Lung (tissue), 12 donors: Measurements from ENCODE around the gene GRIP2. TPM values are rescaled to one million over a fixed set of nuclear protein-coding genes. Genes with fewer than 3 reads are reported as not detected.

Experiments used
- ATAC-seq: fragments of 200-7000 bp; cut with Tn5 transposase; one replicate; pipeline ENCODE4 v1.9.1; 2020; ENCODE audit warnings: moderate number of reproducible peaks; ENCODE audit not compliant: insufficient read depth, low FRiP score
- DNase-seq, 3 donors: peaks; one replicate each; pipeline ENCODE4 v3.0.0-alpha.2; 2013 to 2017
- H3K27ac ChIP-seq, 2 donors: one replicate each; pipeline ENCODE4 v1.5.1; 2013; ENCODE audit warnings: mild to moderate bottlenecking in 2 of 2, moderate library complexity in 2 of 2, control low read depth in 1 of 2, inconsistent platforms in 1 of 2, low read depth in 1 of 2, low read length in 1 of 2
- H3K27me3 ChIP-seq, 3 donors: one replicate each; pipeline ENCODE4 v1.5.1; 2013; ENCODE audit warnings: low read length in 2 of 3; ENCODE audit not compliant: control insufficient read depth in 3 of 3, insufficient read depth in 3 of 3
- H3K36me3 ChIP-seq, 4 donors: one replicate each; pipeline ENCODE4 v1.5.1; 2013; ENCODE audit warnings: low read length in 4 of 4, mild to moderate bottlenecking in 1 of 4, moderate library complexity in 1 of 4; ENCODE audit not compliant: control insufficient read depth in 4 of 4, insufficient read depth in 4 of 4
- H3K4me1 ChIP-seq, 5 donors: one replicate each; pipeline ENCODE4 v1.5.1; 2013; ENCODE audit warnings: low read length in 5 of 5, mild to moderate bottlenecking in 2 of 5, moderate library complexity in 1 of 5; ENCODE audit not compliant: control insufficient read depth in 5 of 5, insufficient read depth in 5 of 5
- H3K4me3 ChIP-seq: one replicate; pipeline ENCODE4 v1.5.1; 2013; ENCODE audit warnings: mild to moderate bottlenecking, control low read depth, moderate library complexity
- H3K9ac ChIP-seq, 2 donors: one replicate each; pipeline ENCODE4 v1.5.1; 2013; ENCODE audit warnings: low read length in 2 of 2, control low read depth in 1 of 2; ENCODE audit not compliant: insufficient read depth in 1 of 2
- H3K9me3 ChIP-seq, 4 donors: one replicate each; pipeline ENCODE4 v1.5.1; 2013; ENCODE audit warnings: low read length in 3 of 4, mild to moderate bottlenecking in 1 of 4, moderate library complexity in 1 of 4; ENCODE audit not compliant: control insufficient read depth in 4 of 4, insufficient read depth in 3 of 4
- CTCF ChIP-seq: IDR thresholded peaks from 2 replicates; pipeline ENCODE4 v1.5.1; 2012; ENCODE audit warnings: mild to moderate bottlenecking; ENCODE audit errors: control extremely low read depth, extremely low read depth
- WGBS, 2 donors: extraction: QIAGEN DNeasy Blood & Tissue Kit; methylation state at CpG; one replicate each; pipeline ENCODE4 v1.1.7; 2013; 5-methylcytosine and 5-hydroxymethylcytosine counted together
- polyA plus RNA-seq, 2 donors: library from polyadenylated mRNA; stranded (reverse); fragments of 200-250 nt; gene quantifications; one replicate each; pipeline ENCODE4 v1.2.1, GENCODE V29; 2013
- total RNA-seq, 2 donors: library from RNA; depleted of rRNA in 1 of 2; stranded (reverse); fragments of >200 nt in 1 of 2; gene quantifications; one replicate each; pipeline ENCODE4 v1.2.1, GENCODE V29; 2014 to 2021
- donor health status: control.
- donor health status: control.
- donor health status: Bipolar disorder and iron deficiency.
- donor health status: healthy.
- donor health status: DM: yes; HTN: yes; CAD: no.

GRIP2 gene
- total and polyA plus RNA-seq, 4 donors, result 0.05 to 1.2 (median 0.64) TPM

GRCh38 chr3:14568269-14568668 is 28.1 kb upstream of the GRIP2 start:
- peaks cover 0 to 3% (median 0%) of the 10 kb centered on the region in 5 donors for H3K4me1 ChIP-seq
- H3K36me3 ChIP-seq, result no peaks in the 10 kb centered on the region
- 92 to 94% methylated on average over 7 of the region's 7 CpGs for WGBS, 2 donors
- peaks cover 0 to 2% (median 0%) of the 10 kb centered on the region in 4 donors for H3K9me3 ChIP-seq
- TF ChIP-seq CTCF, result no peak
- no peak for DNase-seq
- no peak overlapping the region for H3K27ac ChIP-seq
- H3K9ac ChIP-seq, result no peak overlapping the region
- no peaks in the 10 kb centered on the region for H3K27me3 ChIP-seq
- no peak overlapping the region for H3K4me3 ChIP-seq
- no peak for ATAC-seq

DNA sequence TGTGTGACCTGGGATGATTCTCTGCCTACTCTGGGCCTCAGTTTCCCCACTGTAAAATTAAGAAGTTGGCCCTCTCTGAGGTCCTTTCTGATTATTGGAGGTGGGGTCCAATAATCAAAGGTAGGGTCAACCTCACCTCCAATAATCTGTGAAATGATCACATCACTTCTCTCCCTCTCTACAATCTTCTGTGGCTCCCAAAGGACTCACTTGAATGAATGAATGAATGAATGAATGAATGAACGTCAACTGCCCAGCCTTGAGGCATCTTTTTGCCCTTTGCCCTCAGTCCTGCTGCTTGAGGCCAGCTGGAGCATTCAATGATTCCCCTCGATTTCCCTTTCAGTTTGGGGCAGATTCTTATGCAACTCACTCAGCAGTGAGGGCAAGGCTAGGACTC is 26.7 kb upstream of the GRIP2 start:
- no peak overlapping the region for H3K27ac ChIP-seq
- H3K9ac ChIP-seq, result no peak overlapping the region
- DNase-seq (no peak), ATAC-seq (no peak)
- no peak overlapping the region for H3K4me3 ChIP-seq
- peaks cover 0 to 17% (median 0%) of the 10 kb centered on the region in 5 donors for H3K4me1 ChIP-seq
- peaks cover 0 to 2% (median 0%) of the 10 kb centered on the region in 4 donors for H3K9me3 ChIP-seq
- TF ChIP-seq CTCF, result no peak
- H3K27me3 ChIP-seq, result no peaks in the 10 kb centered on the region
- no peaks in the 10 kb centered on the region for H3K36me3 ChIP-seq
- WGBS, 2 donors, result 51 to 58% methylated on average over 2 of the region's 2 CpGs

DNA sequence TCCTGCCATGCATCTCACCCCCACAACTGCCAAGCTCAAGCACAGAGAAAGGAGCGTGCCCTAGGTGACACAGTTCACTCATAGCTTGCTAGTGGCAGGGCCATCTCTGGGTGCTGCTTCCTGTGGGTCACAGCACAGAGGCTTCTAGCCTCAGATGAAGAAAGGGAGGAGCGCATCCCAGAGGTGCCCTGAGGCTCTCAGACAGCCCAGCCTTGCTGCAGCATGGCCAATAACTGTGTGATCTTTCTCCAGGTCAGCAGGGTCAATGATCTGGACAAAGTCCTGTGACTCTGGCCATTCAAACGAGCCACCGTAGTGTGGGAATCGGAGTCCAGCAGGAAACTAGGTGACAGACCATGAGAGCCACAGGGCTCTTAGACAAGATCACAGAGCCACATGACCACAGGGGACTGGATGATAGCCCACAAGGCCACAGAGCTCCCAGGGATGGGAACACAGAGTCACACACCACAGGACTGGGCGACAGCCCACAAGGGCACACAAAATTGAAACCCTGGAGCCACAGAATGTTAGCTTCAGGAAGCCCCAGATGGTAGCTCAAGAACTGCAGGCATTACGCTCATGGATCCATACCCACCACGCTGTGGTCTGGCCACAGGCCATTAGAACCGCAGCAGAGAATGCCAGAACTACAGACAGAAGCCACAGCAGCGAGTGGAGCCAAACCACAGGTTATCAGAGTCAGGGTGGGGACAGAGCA is 25.9 kb upstream of the GRIP2 start:
- WGBS, 2 donors, result 45 to 58% methylated on average over 10 of the region's 10 CpGs
- DNase-seq (no peak), ATAC-seq (no peak)
- Histone ChIP-seq H3K9ac (no peak overlapping the region), H3K27me3 (no peaks in the 10 kb centered on the region), H3K27ac (no peak overlapping the region), H3K4me1 (peaks cover 0 to 25% (median 0%) of the 10 kb centered on the region in 5 donors), H3K4me3 (no peak overlapping the region), H3K36me3 (no peaks in the 10 kb centered on the region), H3K9me3 (peaks cover 0 to 2% (median 0%) of the 10 kb centered on the region in 4 donors)
- TF ChIP-seq CTCF, result no peak

DNA sequence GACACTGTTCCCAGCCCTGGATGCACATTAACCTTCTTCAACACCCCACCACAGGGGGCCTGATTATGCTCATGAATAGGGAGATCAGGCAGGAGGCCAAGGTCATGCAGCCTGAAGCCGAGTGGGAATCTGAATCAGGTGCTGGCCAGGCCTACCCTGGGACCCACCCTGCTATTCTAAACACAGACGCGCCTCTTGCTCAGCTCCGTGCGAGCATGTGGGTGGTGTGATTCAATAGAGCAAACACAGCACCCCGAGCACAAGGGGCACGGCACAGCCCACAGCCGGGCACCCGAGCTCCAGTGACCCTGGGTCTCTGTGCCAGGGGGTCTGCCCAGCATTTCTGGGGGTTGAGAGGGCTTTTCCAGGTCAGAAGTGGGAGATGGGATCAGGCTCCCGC is 24.6 kb upstream of the GRIP2 start:
- H3K4me3 ChIP-seq, result no peak overlapping the region
- H3K27ac ChIP-seq, result no peak overlapping the region
- H3K4me1 ChIP-seq, result peaks cover 0 to 27% (median 0%) of the 10 kb centered on the region in 5 donors
- H3K9ac ChIP-seq, result no peak overlapping the region
- DNase-seq (no peak), ATAC-seq (no peak)
- 83 to 90% methylated on average over 10 of the region's 10 CpGs for WGBS, 2 donors
- H3K9me3 ChIP-seq, result peaks cover 0 to 2% (median 0%) of the 10 kb centered on the region in 4 donors
- H3K27me3 ChIP-seq, result no peaks in the 10 kb centered on the region
- H3K36me3 ChIP-seq, result no peaks in the 10 kb centered on the region
- no peak for TF ChIP-seq CTCF
